G401.6 (cell line): Measurements from ENCODE around the gene SLC12A7.
"Not testable (repeated sequence)": the region's sequence is repeated elsewhere in the genome, so short reads cannot be mapped to it uniquely, and the experiment has no call there.

Source experiments
- FAIRE-seq: peaks from 2 replicates; lab custom pipeline; 2012; peaks lifted over from hg19 to GRCh38; lab: Jason Lieb, UNC

The SLC12A7 gene

DNA sequence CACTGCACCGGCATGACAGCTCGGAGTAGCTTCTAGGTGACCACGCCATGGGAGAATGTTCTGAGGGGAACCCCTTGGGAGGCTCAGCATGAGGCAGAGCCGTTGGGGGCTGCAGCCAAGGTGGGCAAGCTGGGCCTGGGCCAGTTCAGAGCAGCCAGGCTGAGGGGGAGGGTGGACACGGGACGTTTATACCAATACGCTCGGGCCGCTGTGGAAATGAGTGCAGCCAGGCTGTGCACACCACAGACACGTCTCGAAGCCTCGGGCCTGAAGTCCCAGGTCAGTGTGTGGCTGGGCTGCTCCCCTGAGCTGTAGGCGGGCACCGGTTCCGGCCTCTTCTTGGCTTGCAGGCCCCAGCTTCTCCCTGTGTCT, 28.9 kb upstream of the SLC12A7 start:
- no peak for FAIRE-seq

DNA sequence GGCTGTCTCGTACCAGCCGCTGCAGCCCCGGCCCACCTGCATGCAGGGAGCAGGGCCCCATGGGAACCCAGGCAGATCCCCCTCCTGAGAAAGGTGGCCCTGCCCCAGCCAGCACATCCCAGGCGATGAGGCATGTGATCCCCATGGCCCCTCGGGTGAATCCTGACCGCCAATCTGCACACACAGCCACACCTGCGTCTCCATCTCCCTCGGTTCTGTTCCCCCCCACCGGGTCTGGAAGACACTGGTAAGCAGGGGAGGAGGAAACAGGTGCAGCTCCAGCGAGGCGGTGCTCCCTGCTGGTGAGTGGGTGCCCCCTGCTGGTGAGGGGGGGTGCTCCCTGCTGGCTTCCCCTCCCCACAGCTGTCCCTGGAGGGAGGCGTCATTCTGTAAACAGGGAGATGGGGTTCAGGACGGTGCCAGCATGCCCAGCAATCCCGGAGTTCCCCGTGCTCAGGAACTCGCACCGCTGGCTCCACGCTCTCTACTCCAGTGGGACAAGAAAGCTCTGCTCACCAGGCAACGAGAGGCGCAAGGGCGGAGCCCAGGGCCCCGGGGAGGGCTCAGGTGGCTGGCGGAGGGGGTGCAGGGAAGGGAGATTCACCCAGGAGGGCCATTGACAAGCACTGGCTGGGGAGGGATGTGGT, 28.4 kb upstream of the SLC12A7 start:
- no peak for FAIRE-seq

DNA sequence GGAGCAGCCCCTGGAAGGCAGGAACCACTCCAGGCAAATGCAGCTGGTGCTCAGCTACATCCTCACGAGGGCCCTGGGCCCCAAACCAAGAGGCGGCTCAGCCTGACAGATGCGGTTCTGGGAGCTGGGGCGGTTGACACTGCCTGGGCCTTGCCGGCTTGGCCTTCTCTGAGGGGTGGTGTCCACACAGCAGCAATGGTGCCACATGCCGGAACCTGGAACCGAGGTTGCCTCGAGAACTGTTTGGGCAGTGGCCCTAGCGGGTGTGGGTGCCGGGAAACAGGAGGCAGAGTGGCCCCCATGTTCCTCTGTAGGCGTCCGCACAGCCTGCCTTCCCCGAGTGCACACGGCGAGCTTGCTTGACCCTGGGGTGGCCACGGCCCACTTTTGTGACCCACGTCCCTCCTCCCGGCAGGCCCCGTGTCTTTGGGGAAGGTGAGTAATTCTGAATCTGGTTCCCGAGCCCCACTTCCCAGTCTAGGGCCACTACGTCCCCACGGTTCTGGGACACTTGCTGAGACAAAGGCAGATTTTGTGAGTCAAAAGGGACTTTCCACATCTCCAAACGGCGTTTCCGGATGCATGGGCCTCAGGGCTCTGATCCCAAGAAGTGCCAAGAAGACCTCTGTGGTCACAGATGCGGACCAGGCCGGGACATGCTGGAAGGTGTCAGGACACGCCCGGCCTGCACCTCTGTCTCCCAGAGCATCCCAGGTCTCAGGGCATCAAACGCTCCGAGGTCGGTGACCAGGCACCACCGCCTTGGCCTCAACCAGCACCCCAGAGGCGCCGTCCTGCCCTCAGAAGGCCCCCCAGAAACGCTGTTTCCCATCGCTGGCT, 27.7 kb upstream of the SLC12A7 start:
- no peak for FAIRE-seq

DNA sequence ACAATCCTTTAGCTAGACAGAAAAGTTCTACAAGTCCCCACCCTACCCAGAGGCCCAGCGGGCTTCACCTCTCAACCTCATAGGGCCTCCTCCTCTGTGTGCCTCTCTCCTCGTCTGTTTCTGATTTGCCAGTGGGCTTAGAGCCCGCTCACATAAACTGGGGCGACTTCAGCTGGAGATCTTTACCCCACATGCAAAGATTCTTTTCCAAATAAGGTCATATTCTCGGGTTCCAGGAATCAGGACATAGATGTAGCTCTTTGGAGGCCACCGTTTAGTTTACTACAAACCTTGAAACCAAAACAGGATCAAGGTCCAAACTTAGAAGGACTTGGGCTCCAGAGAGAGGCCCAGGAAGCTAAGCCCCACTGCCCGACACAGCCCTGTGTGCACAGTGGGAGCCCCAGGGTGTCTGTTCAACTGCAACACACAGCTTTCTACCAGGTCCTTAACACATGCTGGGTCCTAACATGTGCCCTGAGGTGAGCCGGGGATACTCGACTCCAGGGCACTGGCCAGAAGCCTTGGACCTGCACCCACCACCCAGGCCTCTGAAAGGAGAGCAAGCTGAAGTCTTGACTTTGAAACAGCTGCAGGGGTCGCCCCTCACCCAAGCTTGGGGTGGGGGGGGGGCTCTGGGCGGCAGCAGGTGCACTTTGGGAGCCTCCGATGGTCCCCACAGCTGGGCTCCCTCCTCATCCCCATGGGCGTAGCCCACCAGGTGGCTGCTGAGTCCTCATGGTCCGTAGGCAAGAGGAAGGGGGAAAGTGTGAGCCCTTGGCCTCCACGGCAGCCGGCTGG, 26.8 kb upstream of the SLC12A7 start:
- no peak for FAIRE-seq

DNA sequence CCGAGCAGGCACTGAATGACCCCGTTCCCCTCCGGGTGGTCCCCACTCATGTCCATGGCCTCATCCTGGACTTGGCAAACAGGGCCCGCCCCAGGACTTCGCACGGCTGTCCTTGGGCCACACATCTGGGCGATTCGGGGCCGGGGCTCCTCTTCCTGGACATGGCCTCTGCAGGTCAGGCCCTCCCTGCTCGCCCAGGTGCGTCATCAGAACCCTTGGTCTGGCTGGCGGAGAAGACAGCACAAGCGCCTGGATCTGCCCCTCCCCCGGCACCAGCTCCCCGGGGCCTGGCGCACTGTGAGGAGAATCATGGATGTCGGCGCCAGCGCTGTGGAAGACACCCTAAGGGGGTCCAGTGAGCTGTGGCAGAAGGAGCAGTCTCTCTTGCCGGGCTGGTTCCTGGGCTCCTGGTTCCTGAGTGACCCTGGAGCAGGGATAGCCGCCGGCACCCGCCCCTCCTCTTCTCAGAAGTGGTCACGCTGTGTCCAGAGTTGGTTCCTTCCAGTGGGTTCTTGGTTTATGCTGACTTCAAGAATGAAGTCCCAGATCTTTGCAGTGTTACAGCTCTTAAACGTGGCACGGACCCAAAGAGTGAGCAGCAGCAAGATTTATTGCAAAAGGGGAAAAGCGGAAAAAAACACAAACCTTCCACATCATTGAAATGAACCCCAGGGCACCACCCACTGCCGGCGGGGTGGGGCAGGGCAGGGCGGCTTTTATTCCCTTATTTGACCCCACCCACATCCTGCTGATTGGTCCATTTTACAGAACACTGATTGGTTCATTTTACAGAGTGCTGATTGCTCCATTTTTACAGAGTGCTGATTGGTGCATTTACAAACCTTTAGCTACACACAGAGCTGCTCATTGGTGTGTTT, 25.9 kb upstream of the SLC12A7 start:
- no peak for FAIRE-seq

DNA sequence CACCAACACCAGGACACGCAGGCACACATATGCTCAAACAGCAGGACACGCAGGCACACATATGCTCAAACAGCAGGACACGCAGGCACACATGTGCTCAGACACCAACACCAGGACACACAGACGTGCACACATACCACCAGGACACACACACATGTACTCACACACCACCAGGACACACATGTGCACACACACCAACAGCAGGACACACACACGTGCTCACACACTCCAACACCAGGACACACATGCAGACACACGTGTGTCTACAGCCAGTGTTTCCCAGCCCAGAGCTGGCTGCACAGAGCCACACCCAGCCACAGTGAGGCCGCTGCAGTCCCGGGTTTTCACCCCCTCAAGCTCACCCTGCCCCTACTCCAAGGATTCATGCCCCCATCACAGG, 25.0 kb upstream of the SLC12A7 start:
- FAIRE-seq, result no peak

DNA sequence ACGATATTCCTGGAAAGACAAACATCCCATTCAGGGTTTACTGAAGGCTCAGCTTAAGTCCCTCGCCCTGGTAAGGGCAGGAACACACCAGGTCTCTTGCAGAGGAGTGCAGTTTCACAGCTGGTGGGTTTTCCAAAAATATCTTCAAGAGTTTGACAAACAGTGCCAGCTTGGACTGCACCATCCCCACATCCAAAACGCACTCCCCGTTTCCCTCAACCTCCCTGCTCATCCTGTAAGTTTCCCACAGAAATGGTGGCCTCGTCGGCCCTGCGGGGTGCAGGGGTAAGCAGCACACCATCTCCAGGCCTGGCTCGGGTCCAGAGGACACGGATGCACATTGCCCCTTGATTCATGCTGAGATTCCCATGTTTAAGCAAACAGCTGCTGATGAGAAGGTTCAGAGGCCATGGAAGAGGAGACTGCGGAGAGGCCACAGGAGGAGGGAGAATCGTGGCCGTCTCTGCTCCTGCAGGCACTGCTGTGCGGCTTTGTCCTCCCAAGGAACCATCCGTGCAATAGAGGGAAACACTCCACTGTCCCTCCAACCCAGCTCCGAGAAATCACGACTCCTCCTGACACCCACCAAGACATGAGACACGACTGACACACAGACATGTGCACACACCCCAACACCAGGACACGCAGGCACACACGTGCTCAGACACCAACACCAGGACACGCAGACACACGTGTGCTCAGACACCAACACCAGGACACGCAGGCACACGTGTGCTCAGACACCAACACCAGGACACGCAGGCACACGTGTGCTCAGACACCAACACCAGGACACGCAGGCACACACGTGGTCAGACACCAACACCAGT, 24.0 kb upstream of the SLC12A7 start:
- no peak for FAIRE-seq

DNA sequence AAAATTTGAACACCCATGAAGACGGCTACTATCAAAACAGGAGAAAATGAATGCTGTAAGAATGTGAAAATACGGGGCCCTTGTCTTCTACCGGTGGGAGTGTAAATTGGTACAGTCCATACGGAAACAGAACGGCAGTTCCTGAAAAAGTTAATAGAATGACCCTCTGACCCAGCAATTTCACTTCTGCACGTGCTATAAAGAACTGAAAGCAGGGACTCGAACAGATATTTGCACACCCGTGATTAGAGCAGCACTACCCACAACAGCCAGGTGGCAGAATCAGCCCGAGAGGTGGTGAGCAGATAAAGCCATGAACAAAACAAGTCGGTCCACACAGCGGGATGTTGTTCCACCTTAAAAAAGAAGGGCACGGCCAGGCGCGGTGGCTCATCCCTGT, 22.6 kb upstream of the SLC12A7 start:
- no peak for FAIRE-seq

DNA sequence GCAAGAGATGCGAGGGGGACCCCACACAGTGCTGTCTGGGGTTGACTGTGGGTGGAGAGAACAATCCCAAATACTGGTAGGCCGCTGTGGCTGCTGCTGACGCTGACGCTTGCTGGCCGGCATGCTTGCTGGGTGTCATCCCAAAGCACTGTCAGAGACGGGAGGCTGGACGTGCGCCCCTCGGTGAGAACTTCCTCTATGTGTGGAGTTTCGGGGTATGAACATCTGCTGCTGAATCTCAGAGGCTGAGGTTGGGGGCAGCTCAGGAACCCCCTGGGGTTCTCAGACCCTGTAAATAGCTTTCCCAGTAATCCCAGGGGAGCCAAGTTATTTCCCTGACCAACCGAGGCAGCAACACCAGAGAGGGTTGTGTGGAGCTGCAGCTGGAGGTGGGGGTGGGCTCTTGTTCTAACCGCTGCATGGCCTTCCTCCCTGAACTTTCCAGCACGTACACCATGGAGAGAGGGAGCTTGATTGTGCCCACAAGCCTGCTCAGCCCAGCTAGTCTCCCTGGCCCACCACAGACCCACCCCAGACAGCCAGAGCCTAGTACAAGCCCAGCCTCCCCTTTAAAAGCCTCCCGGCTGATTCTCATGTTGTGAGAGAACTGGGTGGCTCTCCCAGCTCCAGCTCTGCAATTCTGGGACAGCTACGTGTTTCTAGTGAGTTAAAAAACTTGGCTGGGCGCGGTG, 21.8 kb upstream of the SLC12A7 start:
- no peak for FAIRE-seq

DNA sequence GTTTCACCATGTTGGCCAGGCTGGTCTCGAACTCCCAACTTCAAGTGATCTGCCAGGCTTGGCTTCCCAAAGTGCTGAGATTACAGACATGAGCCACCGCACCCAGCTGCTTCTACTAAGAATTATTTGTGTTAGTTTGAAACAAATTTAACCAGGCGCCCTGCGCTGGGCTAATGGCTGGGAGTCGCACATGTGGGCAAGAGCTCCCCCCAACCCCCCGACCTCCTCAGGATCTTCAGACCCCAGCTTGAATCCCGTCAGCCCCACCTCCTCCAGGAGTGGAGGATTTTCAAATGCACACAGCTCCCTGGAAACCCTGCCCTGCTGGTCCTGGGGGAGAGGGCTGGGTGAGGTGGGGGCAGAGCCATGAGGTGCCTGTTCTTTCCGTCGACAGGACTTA, 21.2 kb upstream of the SLC12A7 start:
- no peak for FAIRE-seq

DNA sequence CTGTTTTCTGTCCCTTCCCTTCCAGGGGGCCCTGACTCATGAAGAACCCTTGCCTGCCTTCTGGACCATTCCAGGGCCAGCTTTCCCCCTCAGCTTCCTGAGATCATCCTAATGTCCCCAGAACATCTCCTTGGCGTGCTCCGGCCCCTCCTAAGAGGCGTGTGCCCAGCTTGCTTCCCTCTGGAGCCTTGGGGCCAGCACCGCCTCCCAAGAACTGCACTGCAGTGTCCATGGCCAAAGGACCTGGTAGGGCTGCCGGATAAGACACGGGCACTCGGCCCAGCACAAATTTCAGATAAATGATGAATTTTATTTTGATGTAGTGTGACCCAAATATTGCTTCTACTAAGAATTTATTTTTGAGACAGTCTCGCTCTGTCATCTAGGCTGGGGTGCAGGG, 20.7 kb upstream of the SLC12A7 start:
- FAIRE-seq, result no peak

DNA sequence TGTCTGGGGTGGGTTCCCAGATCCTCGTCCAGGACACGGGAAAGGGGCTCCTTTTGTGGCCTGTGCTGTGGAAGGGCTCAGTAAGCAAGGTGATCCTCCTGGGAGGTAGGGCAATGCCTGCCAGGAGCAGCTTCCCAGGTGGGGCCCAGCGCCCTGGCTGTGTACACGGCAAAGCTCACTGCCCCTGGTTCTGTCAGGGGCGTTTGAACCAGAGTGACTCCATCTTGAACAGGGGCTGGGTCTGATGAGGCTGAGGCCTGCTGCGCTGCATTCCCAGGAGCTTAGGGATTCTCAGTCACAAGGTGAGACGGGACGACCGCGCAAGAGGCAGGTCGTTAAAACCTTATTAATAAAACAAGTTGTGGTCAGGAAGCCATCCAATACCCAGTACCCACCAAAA, 19.9 kb upstream of the SLC12A7 start:
- FAIRE-seq, result no peak

DNA sequence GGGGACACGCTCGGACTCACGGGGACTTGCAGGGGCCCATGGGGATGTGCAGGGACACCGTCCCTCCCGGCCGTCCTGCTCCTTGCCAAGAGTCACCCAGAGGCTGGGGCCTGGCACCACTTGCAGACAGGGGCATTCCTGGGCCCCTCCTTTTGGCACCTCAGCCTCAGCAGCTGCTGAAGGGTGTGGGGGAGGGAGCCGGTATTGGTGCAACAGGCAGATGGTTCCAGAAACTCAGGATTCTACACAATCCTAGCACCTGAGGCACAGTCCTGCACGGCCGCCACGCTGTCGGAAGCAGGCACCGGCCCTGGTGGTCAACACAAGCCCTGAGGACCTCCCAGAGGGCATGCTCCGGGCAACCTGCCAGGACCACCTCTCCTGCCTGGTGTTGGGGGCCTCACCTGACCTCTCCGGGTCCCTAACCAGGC, 19.3 kb upstream of the SLC12A7 start:
- FAIRE-seq, result no peak

DNA sequence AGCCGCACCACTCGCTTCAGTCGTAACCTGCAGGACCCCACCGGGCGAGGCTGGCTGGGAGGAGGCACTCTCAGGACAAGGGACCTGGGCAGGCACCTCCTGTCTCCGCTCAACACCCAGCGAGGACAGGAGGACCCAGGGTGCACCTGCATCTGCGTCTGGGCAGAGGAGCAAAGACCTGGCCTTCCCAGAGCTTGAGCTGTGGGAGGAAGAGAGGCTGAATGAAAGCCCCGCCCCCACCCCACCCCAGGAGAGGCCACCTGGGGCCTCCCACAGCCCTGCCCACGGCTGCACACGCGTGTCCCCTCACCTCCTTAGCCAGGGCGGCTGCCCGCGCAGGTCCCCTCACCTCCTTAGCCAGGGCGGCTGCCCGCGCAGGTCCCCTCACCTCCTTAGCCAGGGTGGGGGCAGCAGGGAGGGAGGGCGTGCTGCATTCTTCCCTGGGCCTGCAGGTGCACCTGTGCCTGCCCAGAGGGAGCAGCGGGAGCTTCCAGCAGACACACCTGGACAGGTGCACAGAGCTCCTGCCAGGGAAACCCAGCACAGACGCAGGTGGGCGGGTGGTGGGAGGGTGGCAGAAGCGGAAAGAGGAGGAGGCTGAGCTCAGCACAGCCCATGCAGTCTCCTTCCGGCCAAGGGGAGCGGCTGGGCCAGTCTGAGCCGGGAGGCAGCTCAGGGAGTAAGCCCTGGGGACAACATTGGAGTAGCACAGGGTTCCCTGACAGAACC, 18.5 kb upstream of the SLC12A7 start:
- no peak for FAIRE-seq

DNA sequence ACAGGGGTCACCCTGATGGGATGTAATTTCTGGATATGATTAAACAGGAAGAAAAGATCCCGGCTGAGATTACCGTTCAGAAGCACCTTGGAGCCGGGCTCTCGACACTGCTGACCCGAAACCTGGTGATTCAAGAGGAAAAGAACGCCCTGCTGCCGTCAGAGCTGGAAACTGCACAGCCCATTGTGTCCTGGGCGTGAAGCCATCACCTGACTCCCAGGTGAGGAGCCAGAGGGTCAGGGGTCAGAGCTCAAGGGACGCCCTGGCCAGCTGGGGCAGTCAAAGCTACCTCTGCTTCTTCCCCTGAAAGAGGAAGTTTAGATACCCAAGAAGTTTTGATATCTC, 17.8 kb upstream of the SLC12A7 start:
- no peak for FAIRE-seq

DNA sequence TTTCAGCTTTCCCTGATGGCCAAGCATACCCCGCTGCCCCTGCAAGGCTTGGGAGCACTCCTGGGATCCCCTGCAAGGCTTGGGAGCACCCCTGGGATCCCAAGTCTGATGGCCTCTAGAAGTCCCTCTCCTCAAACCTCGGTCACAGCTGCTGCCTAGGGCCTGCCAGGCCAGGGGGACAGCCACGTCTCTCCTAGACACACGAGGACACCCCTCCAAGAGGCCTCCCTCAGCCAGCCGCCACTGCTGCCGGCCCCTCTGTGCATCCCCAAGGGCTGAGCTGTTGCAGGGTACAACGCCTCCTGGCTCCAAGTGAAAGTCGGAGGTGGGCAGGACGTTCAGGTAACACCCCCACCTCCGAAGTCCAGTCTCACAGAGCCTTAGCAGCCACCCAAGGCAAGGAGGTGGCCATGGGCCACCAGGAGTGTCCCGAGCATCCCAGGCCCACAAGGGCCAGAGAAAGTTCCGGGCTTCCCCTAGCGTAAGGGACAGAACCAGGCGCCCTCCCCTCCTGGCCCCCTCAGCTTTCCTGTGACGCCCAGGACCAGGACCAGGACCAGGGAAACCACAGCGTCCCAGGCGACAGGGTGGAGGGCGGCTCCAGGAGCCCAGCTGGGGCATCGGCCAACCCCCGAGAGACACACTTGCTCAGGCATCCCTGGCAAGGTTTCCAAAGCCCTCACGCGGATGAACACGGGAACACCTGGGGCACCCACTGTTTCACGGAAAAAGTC, 17.3 kb upstream of the SLC12A7 start:
- no peak for FAIRE-seq

DNA sequence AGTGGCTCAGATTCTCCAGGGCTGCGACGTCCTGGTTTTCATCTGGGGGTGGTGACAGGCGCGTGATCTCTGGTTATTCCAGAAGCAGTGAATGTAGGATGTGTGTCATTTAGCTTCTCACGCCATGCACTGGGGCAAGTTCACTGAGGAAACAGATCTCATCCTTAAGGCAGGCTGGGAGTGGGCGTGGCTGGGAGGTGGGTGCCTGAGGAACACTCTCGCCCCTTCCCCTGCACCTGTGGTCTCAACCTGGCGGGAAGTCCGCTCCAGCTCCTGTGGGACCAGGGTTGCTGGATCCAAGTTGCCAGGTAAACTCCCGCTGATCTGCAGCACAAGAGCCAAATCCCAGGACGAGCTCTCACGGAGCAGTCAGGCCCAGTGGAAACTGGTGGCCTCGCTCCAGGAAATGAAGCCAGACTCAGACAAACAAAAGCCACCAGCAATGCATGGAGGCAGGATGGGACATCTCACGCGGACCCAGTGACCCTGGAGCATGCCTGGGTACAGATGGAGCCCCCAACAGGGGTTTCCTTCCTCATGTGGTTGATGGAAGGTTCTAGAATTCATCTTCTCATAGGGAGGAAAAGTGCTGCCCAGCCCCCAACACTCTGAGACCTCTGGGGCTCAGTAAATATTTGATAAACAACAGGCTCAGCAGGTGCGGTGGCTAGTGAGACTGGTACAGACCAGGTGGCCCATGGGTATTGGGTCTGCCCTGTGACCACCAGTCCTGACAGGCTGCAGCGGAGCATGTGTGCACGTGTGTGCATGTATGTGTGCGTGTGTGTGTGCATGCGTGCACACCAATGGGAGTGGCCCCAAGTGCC, 16.3 kb upstream of the SLC12A7 start:
- no peak for FAIRE-seq

DNA sequence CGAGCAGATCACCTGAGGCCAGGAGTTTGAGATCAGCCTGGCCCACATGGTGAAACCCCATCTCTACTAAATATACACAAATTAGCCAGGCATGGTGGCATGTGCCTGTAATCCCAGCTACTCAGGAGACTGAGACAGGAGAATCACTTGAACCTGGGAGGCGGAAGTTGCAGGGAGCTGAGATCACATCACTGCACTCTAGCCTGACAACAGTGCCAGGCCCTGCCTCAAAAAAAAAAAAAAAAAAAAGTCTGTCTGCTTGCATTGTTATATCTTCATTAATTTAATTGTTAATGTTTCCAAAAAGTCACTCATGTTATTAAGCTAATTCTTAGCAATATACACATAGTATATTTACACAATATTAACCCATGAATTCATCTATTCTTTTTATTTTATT, 13.8 kb upstream of the SLC12A7 start:
- FAIRE-seq, result not testable (repeated sequence)

DNA sequence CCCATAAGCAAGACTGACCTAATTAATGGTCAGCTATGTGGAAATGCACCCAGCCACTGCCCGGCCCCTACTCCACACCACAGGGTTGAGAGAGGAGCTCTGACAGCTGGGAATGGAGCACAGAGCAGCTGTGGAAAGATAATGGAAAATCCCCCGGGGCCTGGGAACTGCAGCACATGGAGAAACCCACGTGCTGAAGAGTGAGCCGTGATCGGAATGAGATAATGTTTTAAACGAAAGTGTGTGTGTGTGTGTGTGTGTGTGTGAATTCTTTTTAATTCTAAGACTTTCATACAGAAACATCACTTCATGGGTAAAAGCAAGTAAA, 13.1 kb upstream of the SLC12A7 start:
- no peak for FAIRE-seq
